HUES48 (cell line): ENCODE data around the gene GRID1.

Experiments
- H3K27ac ChIP-seq: one replicate; pipeline ENCODE4 v1.7.0; 2013; ENCODE audit warnings: low read depth, low read length, inconsistent platforms
- H3K27me3 ChIP-seq: 2 replicates; pipeline ENCODE4 v1.6.1; 2013; ENCODE audit warnings: mild to moderate bottlenecking, low read length; ENCODE audit not compliant: control insufficient read depth, insufficient read depth
- H3K36me3 ChIP-seq: 2 replicates; pipeline ENCODE4 v1.6.1; 2013; ENCODE audit warnings: low read length; ENCODE audit not compliant: control insufficient read depth, insufficient read depth
- H3K4me1 ChIP-seq: 2 replicates; pipeline ENCODE4 v1.6.1; 2013; ENCODE audit warnings: mild to moderate bottlenecking, low read length; ENCODE audit not compliant: control insufficient read depth, insufficient read depth
- H3K4me3 ChIP-seq: 2 replicates; pipeline ENCODE4 v1.5.1; 2013; ENCODE audit warnings: mild to moderate bottlenecking, low read depth, low read length
- H3K9ac ChIP-seq: 2 replicates; pipeline ENCODE4 v1.6.1; 2013; ENCODE audit warnings: mild to moderate bottlenecking, low read depth, low read length, moderate library complexity
- H3K9me3 ChIP-seq: 2 replicates; pipeline ENCODE4 v1.6.1; 2013; ENCODE audit warnings: low read length; ENCODE audit not compliant: control insufficient read depth, insufficient read depth

GRID1 gene

GRCh38 chr10:85641479-85642009 is 725.1 kb downstream of the GRID1 start:
- H3K27me3 ChIP-seq = no peaks in the 10 kb centered on the region

GRCh38 chr10:85638797-85639196 is 727.8 kb downstream of the GRID1 start:
- Histone ChIP-seq H3K4me3 (no peak overlapping the region), H3K27ac (no peak overlapping the region), H3K9me3 (no peaks in the 10 kb centered on the region), H3K27me3 (no peaks in the 10 kb centered on the region), H3K9ac (no peak overlapping the region), H3K36me3 (no peaks in the 10 kb centered on the region), H3K4me1 (peaks cover 6% of the 10 kb centered on the region; the same call in 1 of the 2 replicates)

More at GRCh38 chr10:85641479-85642009, 725.1 kb downstream of the GRID1 start:
- no peak overlapping the region for H3K9ac ChIP-seq
- H3K27ac ChIP-seq = peak overlapping the region; percentile 83
- H3K4me3 ChIP-seq = no peak overlapping the region
- H3K9me3 ChIP-seq = no peaks in the 10 kb centered on the region
- peaks cover 6% of the 10 kb centered on the region; the same call in 1 of the 2 replicates for H3K4me1 ChIP-seq
- no peaks in the 10 kb centered on the region for H3K36me3 ChIP-seq

- Histone ChIP-seq H3K9me3 (no peaks in the 10 kb centered on the region), H3K36me3 (no peaks in the 10 kb centered on the region), H3K27me3 (no peaks in the 10 kb centered on the region), H3K4me1 (no peaks in the 10 kb centered on the region), H3K27ac (no peak overlapping the region), H3K4me3 (no peak overlapping the region), H3K9ac (no peak overlapping the region)
Measured at GRCh38 chr10:85635650-85636049, 730.9 kb downstream of the GRID1 start.

- H3K27ac ChIP-seq = no peak overlapping the region
- H3K9ac ChIP-seq = no peak overlapping the region
- no peaks in the 10 kb centered on the region for H3K9me3 ChIP-seq
- no peaks in the 10 kb centered on the region for H3K36me3 ChIP-seq
- no peaks in the 10 kb centered on the region for H3K4me1 ChIP-seq
- H3K4me3 ChIP-seq = no peak overlapping the region
- H3K27me3 ChIP-seq = no peaks in the 10 kb centered on the region
Measured at GRCh38 chr10:85624511-85624910, 742.1 kb downstream of the GRID1 start.

GRCh38 chr10:85623758-85624157 is 742.8 kb downstream of the GRID1 start:
- Histone ChIP-seq H3K4me1 (no peaks in the 10 kb centered on the region), H3K27me3 (no peaks in the 10 kb centered on the region), H3K27ac (no peak overlapping the region), H3K36me3 (no peaks in the 10 kb centered on the region), H3K4me3 (no peak overlapping the region), H3K9me3 (no peaks in the 10 kb centered on the region), H3K9ac (no peak overlapping the region)

- Histone ChIP-seq H3K4me3 (no peak overlapping the region), H3K9ac (no peak overlapping the region), H3K27ac (no peak overlapping the region), H3K27me3 (no peaks in the 10 kb centered on the region), H3K36me3 (no peaks in the 10 kb centered on the region), H3K9me3 (no peaks in the 10 kb centered on the region), H3K4me1 (no peaks in the 10 kb centered on the region)
Measured at GRCh38 chr10:85623342-85623741, 743.3 kb downstream of the GRID1 start.

- H3K27me3 ChIP-seq = no peaks in the 10 kb centered on the region
- H3K4me1 ChIP-seq = no peaks in the 10 kb centered on the region
- no peak overlapping the region for H3K4me3 ChIP-seq
- no peaks in the 10 kb centered on the region for H3K9me3 ChIP-seq
- no peaks in the 10 kb centered on the region for H3K36me3 ChIP-seq
- H3K27ac ChIP-seq = no peak overlapping the region
- no peak overlapping the region for H3K9ac ChIP-seq
Measured at GRCh38 chr10:85622425-85622824, 744.2 kb downstream of the GRID1 start.

GRCh38 chr10:85621562-85621961 is 745.0 kb downstream of the GRID1 start:
- Histone ChIP-seq H3K4me1 (no peaks in the 10 kb centered on the region), H3K36me3 (no peaks in the 10 kb centered on the region), H3K9me3 (no peaks in the 10 kb centered on the region), H3K4me3 (no peak overlapping the region), H3K27ac (no peak overlapping the region), H3K9ac (no peak overlapping the region), H3K27me3 (no peaks in the 10 kb centered on the region)

GRCh38 chr10:85620807-85621206 is 745.8 kb downstream of the GRID1 start:
- Histone ChIP-seq H3K4me1 (no peaks in the 10 kb centered on the region), H3K27me3 (no peaks in the 10 kb centered on the region), H3K27ac (no peak overlapping the region), H3K4me3 (no peak overlapping the region), H3K9me3 (no peaks in the 10 kb centered on the region), H3K9ac (no peak overlapping the region), H3K36me3 (no peaks in the 10 kb centered on the region)

GRCh38 chr10:85619832-85620231 is 746.8 kb downstream of the GRID1 start:
- no peak overlapping the region for H3K27ac ChIP-seq
- H3K9ac ChIP-seq = no peak overlapping the region
- no peaks in the 10 kb centered on the region for H3K36me3 ChIP-seq
- no peaks in the 10 kb centered on the region for H3K4me1 ChIP-seq
- no peaks in the 10 kb centered on the region for H3K9me3 ChIP-seq
- no peak overlapping the region for H3K4me3 ChIP-seq
- no peaks in the 10 kb centered on the region for H3K27me3 ChIP-seq

GRCh38 chr10:85618841-85619240 is 747.8 kb downstream of the GRID1 start:
- Histone ChIP-seq H3K4me1 (no peaks in the 10 kb centered on the region), H3K4me3 (no peak overlapping the region), H3K9ac (no peak overlapping the region), H3K27ac (no peak overlapping the region), H3K36me3 (no peaks in the 10 kb centered on the region), H3K27me3 (no peaks in the 10 kb centered on the region), H3K9me3 (no peaks in the 10 kb centered on the region)
